ENCODE results near the gene OR14C36.
"Not testable (repeated sequence)": the region's sequence is repeated elsewhere in the genome, so short reads cannot be mapped to it uniquely, and the experiment has no call there.

OR14C36 gene

GRCh38 chr1:248348475-248348874 lies at the start of gene OR14C36:
TSS of gene OR14C36 (plus strand) at chr1:248348775. CDS start at chr1:248348775, 0 bp downstream.
- no peak for DNase-seq (ENCODE audit: low spot score)

- DNase-seq (ENCODE audit: low spot score) = no peak
Observed at GRCh38 chr1:248303324-248303723, 45.3 kb upstream of the OR14C36 start, which contains the start of gene OR2T12. TSS of gene OR2T12 (minus strand) at chr1:248303424. CDS start at chr1:248295578, 7,846 bp downstream.

- not testable (repeated sequence) for DNase-seq (ENCODE audit: low spot score)
Observed at GRCh38 chr1:248305672-248306071, 42.9 kb upstream of the OR14C36 start.

- DNase-seq (ENCODE audit: low spot score) = no peak
Observed at GRCh38 chr1:248306103-248306502, 42.5 kb upstream of the OR14C36 start.

GRCh38 chr1:248306740-248307139 lies 41.8 kb upstream of the OR14C36 start:
- DNase-seq (ENCODE audit: low spot score) = not testable (repeated sequence)

GRCh38 chr1:248316796-248317195 lies 31.8 kb upstream of the OR14C36 start:
- no peak for DNase-seq (ENCODE audit: low spot score)

- no peak for DNase-seq (ENCODE audit: low spot score)
Observed at GRCh38 chr1:248324468-248324867, 24.1 kb upstream of the OR14C36 start, which contains the start of gene OR2M7. TSS of gene OR2M7 (minus strand) at chr1:248324568. CDS start at chr1:248324568, 0 bp downstream.

- DNase-seq (ENCODE audit: low spot score) = no peak
Observed at GRCh38 chr1:248343451-248343850, 5.1 kb upstream of the OR14C36 start.

- DNase-seq (ENCODE audit: low spot score) = peak; percentile 54
Observed at GRCh38 chr1:248359415-248359814, 10.8 kb downstream of the OR14C36 start.

GRCh38 chr1:248361121-248361715 lies 12.6 kb downstream of the OR14C36 start, which contains the start of gene OR2T4:
TSS of gene OR2T4 (plus strand) at chr1:248361665. CDS start at chr1:248361665, 0 bp downstream.
- peak; percentile 85 for DNase-seq (ENCODE audit: low spot score)

- DNase-seq (ENCODE audit: low spot score) = no peak
Observed at GRCh38 chr1:248366609-248367008, 18.0 kb downstream of the OR14C36 start.

- DNase-seq (ENCODE audit: low spot score) = no peak
Observed at GRCh38 chr1:248372394-248372793, 23.8 kb downstream of the OR14C36 start.

- DNase-seq (ENCODE audit: low spot score) = no peak
Observed at GRCh38 chr1:248373761-248374160, 25.2 kb downstream of the OR14C36 start.

- no peak for DNase-seq (ENCODE audit: low spot score)
Observed at GRCh38 chr1:248375446-248375845, 26.9 kb downstream of the OR14C36 start, which contains the start of gene OR2T6. TSS of gene OR2T6 (plus strand) at chr1:248375746. CDS start at chr1:248387609, 11,863 bp downstream.

GRCh38 chr1:248376916-248377315 lies 28.3 kb downstream of the OR14C36 start:
- DNase-seq (ENCODE audit: low spot score) = no peak

GRCh38 chr1:248380854-248381253 lies 32.3 kb downstream of the OR14C36 start:
- no peak for DNase-seq (ENCODE audit: low spot score)

- DNase-seq (ENCODE audit: low spot score) = no peak
Observed at GRCh38 chr1:248388426-248388825, 39.9 kb downstream of the OR14C36 start.

- peak; percentile 33 for DNase-seq (ENCODE audit: low spot score)
Observed at GRCh38 chr1:248393050-248393449, 44.5 kb downstream of the OR14C36 start.
